Measurements from ENCODE around the gene TSPAN18. TPM values are rescaled to one million over a fixed set of nuclear protein-coding genes. Genes with fewer than 3 reads are reported as not detected.

TSPAN18 gene
- total RNA-seq, 1 donor from 2014 or later = 5.2 TPM

DNA sequence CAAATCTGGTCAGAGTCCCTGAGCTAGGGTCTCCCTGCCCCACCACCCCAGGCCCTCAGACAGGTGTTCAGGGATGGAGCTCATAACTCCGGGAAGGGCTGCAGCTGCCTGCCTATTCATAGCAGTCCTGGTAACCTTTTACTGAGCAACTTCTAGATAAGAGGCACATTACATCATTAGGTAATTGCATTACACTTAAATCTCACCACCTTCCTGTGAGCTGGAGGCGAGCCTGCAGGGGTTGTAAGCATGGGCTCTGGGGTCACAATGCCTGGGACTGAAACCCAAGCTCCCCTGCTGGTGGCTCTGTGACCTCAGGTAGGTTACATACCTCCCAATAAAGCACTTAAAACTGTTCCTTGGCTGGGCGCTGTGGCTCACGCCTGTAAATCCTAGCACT is 201.4 kb downstream of the TSPAN18 start:
- H3K27me3 ChIP-seq (ENCODE audit: control insufficient read depth, insufficient read depth, low read length) = peaks cover 32% of the 10 kb centered on the region
- TF ChIP-seq CTCF (IDR thresholded peaks at IDR 0.05; ENCODE audit: insufficient read depth, low read length, poor library complexity, severe bottlenecking) = no peak
- H3K4me3 ChIP-seq (ENCODE audit: low read depth, low read length) = no peak overlapping the region
- no peaks in the 10 kb centered on the region for H3K36me3 ChIP-seq (ENCODE audit: control insufficient read depth, insufficient read depth, low read length)
- no peak for DNase-seq (ENCODE audit: low read depth)

- H3K4me3 ChIP-seq (ENCODE audit: low read depth, low read length) = no peak overlapping the region
- no peaks in the 10 kb centered on the region for H3K36me3 ChIP-seq (ENCODE audit: control insufficient read depth, insufficient read depth, low read length)
- no peak for DNase-seq (ENCODE audit: low read depth)
- no peak for TF ChIP-seq CTCF (IDR thresholded peaks at IDR 0.05; ENCODE audit: insufficient read depth, low read length, poor library complexity, severe bottlenecking)
- H3K27me3 ChIP-seq (ENCODE audit: control insufficient read depth, insufficient read depth, low read length) = peaks cover 26% of the 10 kb centered on the region
These were observed 202.1 kb downstream of the TSPAN18 start for GRCh38 chr11:44928816-44929215.

GRCh38 chr11:44930588-44931302 is 204.0 kb downstream of the TSPAN18 start:
- peaks cover 26% of the 10 kb centered on the region for H3K27me3 ChIP-seq (ENCODE audit: control insufficient read depth, insufficient read depth, low read length)
- no peak for TF ChIP-seq CTCF (IDR thresholded peaks at IDR 0.05; ENCODE audit: insufficient read depth, low read length, poor library complexity, severe bottlenecking)
- H3K36me3 ChIP-seq (ENCODE audit: control insufficient read depth, insufficient read depth, low read length) = no peaks in the 10 kb centered on the region
- no peak overlapping the region for H3K4me3 ChIP-seq (ENCODE audit: low read depth, low read length)
- DNase-seq (ENCODE audit: low read depth) = no peak

- no peak for DNase-seq (ENCODE audit: low read depth)
- no peak for TF ChIP-seq CTCF (IDR thresholded peaks at IDR 0.05; ENCODE audit: insufficient read depth, low read length, poor library complexity, severe bottlenecking)
- Histone ChIP-seq H3K27me3 (ENCODE audit: control insufficient read depth, insufficient read depth, low read length) (peaks cover 26% of the 10 kb centered on the region), H3K4me3 (ENCODE audit: low read depth, low read length) (no peak overlapping the region), H3K36me3 (ENCODE audit: control insufficient read depth, insufficient read depth, low read length) (no peaks in the 10 kb centered on the region)
These were observed 204.7 kb downstream of the TSPAN18 start for GRCh38 chr11:44931466-44931865.

DNA sequence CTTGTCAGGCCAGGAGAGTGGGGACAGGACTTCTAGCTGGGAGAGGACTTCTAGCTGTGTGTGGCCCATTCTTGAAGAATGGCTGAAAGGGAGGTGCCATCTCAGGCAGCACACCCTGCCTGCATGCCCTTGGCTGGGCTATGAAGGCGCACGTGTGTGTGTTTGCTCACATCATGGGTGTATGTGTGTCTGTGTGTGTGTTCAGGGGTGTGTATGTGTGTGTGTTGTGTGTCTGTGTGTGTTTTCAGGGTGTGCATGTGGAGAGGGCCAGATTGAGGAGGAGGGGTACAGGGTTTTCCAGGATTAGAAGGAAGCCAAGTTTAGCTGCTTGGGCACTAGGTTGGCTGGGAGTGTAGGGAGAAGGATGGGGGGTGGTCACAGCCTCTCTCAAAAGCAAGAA is 207.3 kb downstream of the TSPAN18 start:
- TF ChIP-seq CTCF (IDR thresholded peaks at IDR 0.05; ENCODE audit: insufficient read depth, low read length, poor library complexity, severe bottlenecking) = no peak
- no peak for DNase-seq (ENCODE audit: low read depth)
- H3K27me3 ChIP-seq (ENCODE audit: control insufficient read depth, insufficient read depth, low read length) = peaks cover 20% of the 10 kb centered on the region
- no peak overlapping the region for H3K4me3 ChIP-seq (ENCODE audit: low read depth, low read length)
- H3K36me3 ChIP-seq (ENCODE audit: control insufficient read depth, insufficient read depth, low read length) = no peaks in the 10 kb centered on the region

GRCh38 chr11:44934735-44935250 is 208.0 kb downstream of the TSPAN18 start:
- Histone ChIP-seq H3K27me3 (ENCODE audit: control insufficient read depth, insufficient read depth, low read length) (peaks cover 16% of the 10 kb centered on the region), H3K36me3 (ENCODE audit: control insufficient read depth, insufficient read depth, low read length) (no peaks in the 10 kb centered on the region), H3K4me3 (ENCODE audit: low read depth, low read length) (no peak overlapping the region)
- no peak for TF ChIP-seq CTCF (IDR thresholded peaks at IDR 0.05; ENCODE audit: insufficient read depth, low read length, poor library complexity, severe bottlenecking)
- DNase-seq (ENCODE audit: low read depth) = no peak

All from kidney epithelial cell (primary cell).